HL-60 (cell line): ENCODE data around the gene SMARCAL1.

ENCODE experiments used
- DNase-seq, 2 experiments: peaks; one replicate each; pipeline ENCODE4 v3.0.0-alpha.2; 2010 to 2020; ENCODE audit warnings: low read depth in 1 of 2, low spot score in 1 of 2
- H3K27ac ChIP-seq: fragments of 250-450 bp; sonication (Bioruptor Pico); replicated peaks from 2 replicates; pipeline ENCODE4 v1.5.1; 2020; ENCODE audit warnings: mild to moderate bottlenecking, moderate library complexity
- H3K27me3 ChIP-seq: fragments of 250-450 bp; sonication (Bioruptor Pico); 2 replicates; pipeline ENCODE4 v1.5.1; 2021; ENCODE audit warnings: mild to moderate bottlenecking, moderate library complexity; ENCODE audit not compliant: insufficient read depth, poor library complexity, severe bottlenecking
- H3K4me3 ChIP-seq: replicated peaks from 2 replicates; pipeline ENCODE4 v1.5.1; 2011; ENCODE audit warnings: mild to moderate bottlenecking, control low read depth, low read length; ENCODE audit not compliant: insufficient read depth
- GABPA ChIP-seq: IDR thresholded peaks from 2 replicates; pipeline ENCODE4 v1.6.1; 2012; ENCODE audit warnings: low read depth
- POLR2AphosphoS5 ChIP-seq: IDR thresholded peaks from 2 replicates; pipeline ENCODE4 v1.6.1; 2012; ENCODE audit warnings: low read depth
- SPI1 ChIP-seq: IDR thresholded peaks from 2 replicates; pipeline ENCODE4 v1.6.1; 2012; ENCODE audit warnings: low read depth, mild to moderate bottlenecking, borderline replicate concordance
- long read RNA-seq: library from polyadenylated mRNA; unstranded; transcript quantifications from one replicate; pipeline ENCODE4 v2.0.0, GENCODE V29; 2020
- TF ChIP-seq, protein P1 (sequence below): IDR thresholded peaks from one replicate; pipeline ENCODE4 v1.5.1; 2011; ENCODE audit warnings: low read length, control low read depth, inconsistent platforms; ENCODE audit not compliant: insufficient read depth
- TF ChIP-seq, protein P2 (sequence below): IDR thresholded peaks from 2 replicates; pipeline ENCODE4 v1.6.1; 2012; ENCODE audit warnings: low read depth; ENCODE audit not compliant: insufficient replicate concordance

SMARCAL1 gene
- long read RNA-seq, transcript SMARCAL1-202 (18 exons, 3,056 nt) = minor isoform, 78 of 286 reads
- long read RNA-seq, transcript SMARCAL1-201 (18 exons, 3,271 nt) = major isoform, 132 of 286 reads
- long read RNA-seq, partial matches to known transcripts = 22 of 286 reads
- long read RNA-seq, other reads (novel, unspliced or antisense) = 54 of 286 reads

DNA sequence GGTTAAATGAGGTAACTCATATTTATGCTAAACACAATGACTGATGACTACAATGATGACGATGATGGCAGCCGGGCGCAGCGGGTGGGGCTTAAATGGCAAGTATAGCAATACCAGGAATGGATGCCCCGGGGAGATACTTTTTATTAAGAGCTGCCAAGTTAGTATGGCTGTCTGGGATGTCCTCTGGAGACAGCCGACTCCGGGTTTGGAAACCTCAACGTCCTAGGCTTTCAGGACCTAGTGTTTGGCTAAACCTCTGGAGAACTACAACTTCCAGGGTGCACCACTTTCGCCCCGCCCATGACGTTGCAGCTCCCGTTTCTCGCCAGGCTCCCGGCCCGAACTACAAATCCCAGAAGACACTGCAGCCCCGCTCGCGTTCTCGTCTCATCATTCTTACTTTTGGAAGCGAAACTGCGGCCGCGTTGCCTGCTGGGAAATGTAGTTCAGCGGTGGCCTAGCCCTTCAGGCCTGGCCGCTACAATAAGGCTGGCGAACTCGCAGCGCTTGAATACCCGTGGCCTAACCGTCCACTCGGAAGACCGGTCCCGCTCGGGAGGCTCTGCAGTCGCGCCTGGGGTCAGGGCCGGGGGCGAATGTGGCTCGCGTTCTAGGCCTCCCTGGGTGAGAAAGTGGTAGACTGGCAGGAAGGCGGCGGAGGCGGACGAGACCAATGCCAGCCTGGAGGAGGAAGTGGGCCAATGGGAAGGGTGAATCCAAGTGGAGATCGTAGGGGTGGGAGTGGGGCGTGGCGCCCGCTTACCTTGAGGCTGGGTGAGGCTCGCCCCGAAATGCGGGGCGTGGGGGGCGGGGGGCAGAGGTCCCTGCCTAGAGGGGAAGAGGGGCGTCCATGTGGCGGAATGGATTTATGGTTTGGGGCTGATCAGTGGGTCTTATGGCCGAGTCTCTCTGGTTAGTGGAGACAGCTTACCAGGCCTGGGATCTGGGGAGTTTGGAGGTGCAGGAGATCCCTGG, at the start of gene SMARCAL1:
Gene SMARCAL1, plus strand, starts transcription at position 463 of the 978 bp plus-strand sequence. CDS start 2,221 bp downstream, outside the sequence.
- peak; percentile 82 for TF ChIP-seq POLR2AphosphoS5
- TF ChIP-seq SPI1 = peak; percentile 81
- TF ChIP-seq GABPA = no peak; the same call in 1 of the 2 replicates
- H3K27me3 ChIP-seq = no peaks in the 10 kb centered on the region
- H3K4me3 ChIP-seq = peak within 1 kb of the TSS; percentile 61
- H3K27ac ChIP-seq = peak within 1 kb of the TSS; percentile 96
- DNase-seq = peak; percentile 93 to 99

DNA sequence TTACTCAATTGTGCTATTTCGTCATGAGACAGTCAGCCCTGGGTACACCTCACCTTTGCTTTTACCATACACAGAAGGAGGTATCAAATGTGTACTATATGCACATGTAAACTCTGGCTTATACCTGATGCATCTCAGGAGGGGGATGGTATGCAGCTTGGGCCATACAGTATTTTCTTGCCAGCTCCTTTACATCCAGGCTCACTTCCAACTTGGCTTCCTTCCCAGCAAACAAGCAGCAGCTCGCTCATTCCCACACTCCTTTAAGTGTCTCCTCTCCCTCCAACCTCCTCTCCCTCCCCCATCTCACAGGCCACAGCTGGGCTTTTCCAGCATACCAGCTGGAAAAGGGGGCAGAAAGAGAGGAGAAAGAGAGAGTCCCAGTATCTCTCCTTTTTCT, 49.6 kb upstream of the SMARCAL1 start:
- Histone ChIP-seq H3K27ac (no peak overlapping the region), H3K4me3 (no peak overlapping the region), H3K27me3 (peaks cover 9% of the 10 kb centered on the region)
- no peak for DNase-seq
- TF ChIP-seq SPI1 = no peak
- TF ChIP-seq, protein P1, sequence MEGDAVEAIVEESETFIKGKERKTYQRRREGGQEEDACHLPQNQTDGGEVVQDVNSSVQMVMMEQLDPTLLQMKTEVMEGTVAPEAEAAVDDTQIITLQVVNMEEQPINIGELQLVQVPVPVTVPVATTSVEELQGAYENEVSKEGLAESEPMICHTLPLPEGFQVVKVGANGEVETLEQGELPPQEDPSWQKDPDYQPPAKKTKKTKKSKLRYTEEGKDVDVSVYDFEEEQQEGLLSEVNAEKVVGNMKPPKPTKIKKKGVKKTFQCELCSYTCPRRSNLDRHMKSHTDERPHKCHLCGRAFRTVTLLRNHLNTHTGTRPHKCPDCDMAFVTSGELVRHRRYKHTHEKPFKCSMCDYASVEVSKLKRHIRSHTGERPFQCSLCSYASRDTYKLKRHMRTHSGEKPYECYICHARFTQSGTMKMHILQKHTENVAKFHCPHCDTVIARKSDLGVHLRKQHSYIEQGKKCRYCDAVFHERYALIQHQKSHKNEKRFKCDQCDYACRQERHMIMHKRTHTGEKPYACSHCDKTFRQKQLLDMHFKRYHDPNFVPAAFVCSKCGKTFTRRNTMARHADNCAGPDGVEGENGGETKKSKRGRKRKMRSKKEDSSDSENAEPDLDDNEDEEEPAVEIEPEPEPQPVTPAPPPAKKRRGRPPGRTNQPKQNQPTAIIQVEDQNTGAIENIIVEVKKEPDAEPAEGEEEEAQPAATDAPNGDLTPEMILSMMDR = no peak
- TF ChIP-seq GABPA = no peak
- no peak for TF ChIP-seq POLR2AphosphoS5
- TF ChIP-seq, protein P2, sequence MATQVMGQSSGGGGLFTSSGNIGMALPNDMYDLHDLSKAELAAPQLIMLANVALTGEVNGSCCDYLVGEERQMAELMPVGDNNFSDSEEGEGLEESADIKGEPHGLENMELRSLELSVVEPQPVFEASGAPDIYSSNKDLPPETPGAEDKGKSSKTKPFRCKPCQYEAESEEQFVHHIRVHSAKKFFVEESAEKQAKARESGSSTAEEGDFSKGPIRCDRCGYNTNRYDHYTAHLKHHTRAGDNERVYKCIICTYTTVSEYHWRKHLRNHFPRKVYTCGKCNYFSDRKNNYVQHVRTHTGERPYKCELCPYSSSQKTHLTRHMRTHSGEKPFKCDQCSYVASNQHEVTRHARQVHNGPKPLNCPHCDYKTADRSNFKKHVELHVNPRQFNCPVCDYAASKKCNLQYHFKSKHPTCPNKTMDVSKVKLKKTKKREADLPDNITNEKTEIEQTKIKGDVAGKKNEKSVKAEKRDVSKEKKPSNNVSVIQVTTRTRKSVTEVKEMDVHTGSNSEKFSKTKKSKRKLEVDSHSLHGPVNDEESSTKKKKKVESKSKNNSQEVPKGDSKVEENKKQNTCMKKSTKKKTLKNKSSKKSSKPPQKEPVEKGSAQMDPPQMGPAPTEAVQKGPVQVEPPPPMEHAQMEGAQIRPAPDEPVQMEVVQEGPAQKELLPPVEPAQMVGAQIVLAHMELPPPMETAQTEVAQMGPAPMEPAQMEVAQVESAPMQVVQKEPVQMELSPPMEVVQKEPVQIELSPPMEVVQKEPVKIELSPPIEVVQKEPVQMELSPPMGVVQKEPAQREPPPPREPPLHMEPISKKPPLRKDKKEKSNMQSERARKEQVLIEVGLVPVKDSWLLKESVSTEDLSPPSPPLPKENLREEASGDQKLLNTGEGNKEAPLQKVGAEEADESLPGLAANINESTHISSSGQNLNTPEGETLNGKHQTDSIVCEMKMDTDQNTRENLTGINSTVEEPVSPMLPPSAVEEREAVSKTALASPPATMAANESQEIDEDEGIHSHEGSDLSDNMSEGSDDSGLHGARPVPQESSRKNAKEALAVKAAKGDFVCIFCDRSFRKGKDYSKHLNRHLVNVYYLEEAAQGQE = no peak

DNA sequence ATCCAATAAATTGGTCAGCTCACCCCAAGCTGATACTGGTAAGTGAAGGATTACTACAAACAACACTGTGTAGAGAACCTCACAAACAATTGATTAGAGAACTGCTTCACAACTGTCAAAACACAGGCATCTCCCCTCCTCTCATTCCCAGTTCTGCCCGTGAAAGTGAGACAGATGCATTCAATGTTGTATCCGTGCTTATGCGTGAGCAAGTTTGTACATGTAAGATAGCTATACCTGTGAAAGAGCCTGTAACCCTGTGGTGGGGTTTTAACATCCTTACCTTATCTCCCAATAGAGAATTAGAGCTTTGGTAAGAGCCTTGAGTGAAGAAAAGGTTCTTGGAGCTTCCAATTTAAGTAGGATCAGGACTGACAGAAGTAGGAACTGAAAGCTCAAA, 49.1 kb upstream of the SMARCAL1 start:
- no peak for DNase-seq
- H3K27me3 ChIP-seq = peaks cover 5% of the 10 kb centered on the region
- H3K27ac ChIP-seq = no peak overlapping the region
- no peak overlapping the region for H3K4me3 ChIP-seq
- no peak for TF ChIP-seq SPI1
- TF ChIP-seq, protein P2 = no peak
- TF ChIP-seq POLR2AphosphoS5 = no peak
- no peak for TF ChIP-seq GABPA
- TF ChIP-seq, protein P1 = no peak

DNA sequence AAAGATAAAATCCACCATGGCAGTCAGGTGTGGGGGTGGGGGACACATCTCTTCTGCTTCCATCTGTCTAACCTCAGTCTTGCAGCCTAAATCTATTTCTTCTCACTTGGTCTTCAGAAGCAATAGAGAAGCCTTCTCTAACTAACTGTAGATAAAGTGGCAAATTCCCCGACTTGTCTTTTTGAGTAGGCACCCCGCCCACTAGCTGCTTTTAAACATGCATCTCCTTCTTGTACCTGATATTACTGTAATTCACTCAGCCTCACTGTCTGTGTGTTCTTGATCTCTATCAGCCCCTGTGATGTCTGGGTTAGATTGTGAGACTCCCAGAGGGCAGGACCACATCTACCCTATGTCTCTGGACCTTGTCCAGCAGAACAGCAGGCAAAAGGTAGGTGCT, 46.8 kb upstream of the SMARCAL1 start:
- peaks cover 6% of the 10 kb centered on the region for H3K27me3 ChIP-seq
- TF ChIP-seq, protein P1 = no peak
- TF ChIP-seq SPI1 = no peak
- no peak for TF ChIP-seq GABPA
- TF ChIP-seq, protein P2 = no peak
- TF ChIP-seq POLR2AphosphoS5 = no peak
- H3K4me3 ChIP-seq = no peak overlapping the region
- no peak overlapping the region for H3K27ac ChIP-seq
- DNase-seq = no peak
